WTC11 (cell line): Measurements from ENCODE around the gene ZNF808. TPM values are rescaled to one million over a fixed set of nuclear protein-coding genes. Genes with fewer than 3 reads are reported as not detected.

ENCODE experiments used
- ATAC-seq: fragments of 200-7000 bp; cut with Tn5 transposase; 2 replicates; pipeline ENCODE4 v1.10.0; 2021; ENCODE audit warnings: mild to moderate bottlenecking, moderate library complexity
- CTCF ChIA-PET: fragments of 300-600 bp; sonication (Branson Sonifier 250); formaldehyde crosslinking; loops from one replicate; lab custom pipeline; 2021; ENCODE audit warnings: antibody characterized with exemption; lab: Charles Lee
- POLR2A ChIA-PET: fragments of 350-600 bp; sonication (Branson Sonifier 250); formaldehyde crosslinking; loops from one replicate; lab custom pipeline; 2021; ENCODE audit warnings: antibody characterized with exemption; lab: Charles Lee
- DNase-seq: peaks from one replicate; pipeline ENCODE4 v3.0.0; 2021; ENCODE audit warnings: low spot score
- H3K27ac Mint-ChIP-seq: 2 replicates; pipeline ENCODE4 v1.8.0; 2021; ENCODE audit warnings: mixed read lengths
- H3K27me3 Mint-ChIP-seq: 2 replicates; pipeline ENCODE4 v1.8.0; 2021; ENCODE audit warnings: low read depth, mild to moderate bottlenecking, moderate library complexity, mixed read lengths
- H3K36me3 Mint-ChIP-seq: 2 replicates; pipeline ENCODE4 v1.8.0; 2021; ENCODE audit warnings: mixed read lengths
- H3K4me1 Mint-ChIP-seq: 2 replicates; pipeline ENCODE4 v1.8.0; 2022; ENCODE audit warnings: mixed read lengths
- H3K4me3 Mint-ChIP-seq: 2 replicates; pipeline ENCODE4 v1.8.0; 2021; ENCODE audit warnings: mild to moderate bottlenecking, moderate library complexity, mixed read lengths
- H3K9me3 Mint-ChIP-seq: 2 replicates; pipeline ENCODE4 v1.8.0; 2021; ENCODE audit warnings: mixed read lengths
- ARID4B ChIP-seq: sonication (generic); formaldehyde crosslinking; IDR thresholded peaks from 2 replicates; pipeline ENCODE4 v1.8.0; 2023; ENCODE audit warnings: missing genetic modification reagents, mild to moderate bottlenecking, borderline replicate concordance
- E2F4 ChIP-seq: sonication (generic); formaldehyde crosslinking; IDR thresholded peaks from 2 replicates; pipeline ENCODE4 v1.8.1; 2022; ENCODE audit warnings: low read depth, mild to moderate bottlenecking, moderate library complexity, missing genetic modification reagents, borderline replicate concordance
- FOXP1 ChIP-seq: sonication (generic); formaldehyde crosslinking; IDR thresholded peaks from 2 replicates; pipeline ENCODE4 v1.8.0; 2022; ENCODE audit warnings: missing genetic modification reagents, mild to moderate bottlenecking, moderate library complexity, borderline replicate concordance
- STAT6 ChIP-seq: sonication (generic); formaldehyde crosslinking; conservative IDR thresholded peaks from 2 replicates; pipeline ENCODE4 v1.8.1; 2023; ENCODE audit warnings: mild to moderate bottlenecking, low read depth, missing genetic modification reagents, moderate library complexity
- TEAD4 ChIP-seq: sonication (generic); formaldehyde crosslinking; IDR thresholded peaks from 2 replicates; pipeline ENCODE4 v1.8.0; 2022; ENCODE audit warnings: mild to moderate bottlenecking, missing genetic modification reagents
- ZSCAN18 ChIP-seq: fragments of 250-450 bp; sonication (Bioruptor Pico); IDR thresholded peaks from 2 replicates; pipeline ENCODE4 v2.1.2; 2022; ENCODE audit warnings: mild to moderate bottlenecking, moderate library complexity
- total RNA-seq: library from RNA; stranded (reverse); gene quantifications from 3 replicates; pipeline ENCODE4 v1.2.3, GENCODE V29; 2021

The ZNF808 gene
- total RNA-seq, 1 experiment from 2014 or later, result 59.2 TPM

- DNase-seq (no peak), ATAC-seq (no peak)
- ChIA-PET POLR2A (no interaction called here), CTCF (interaction anchor here (0.6 to 1.9 kb wide), 3 partner anchors 36 to 65 kb away, joined by 3 to 5 read pairs (median 5); partner anchors contain the start of gene ZNF808)
- TF ChIP-seq TEAD4 (CRISPR knock-in tag), result no peak
- no peak for TF ChIP-seq STAT6
- no peak for TF ChIP-seq E2F4
- Mint-ChIP-seq H3K36me3 (0 out of 2 replicates have a peak, but pooled peaks cover 7% of the 10 kb centered on the region), H3K4me3 (no peak overlapping the region), H3K27ac (no peak overlapping the region), H3K4me1 (peaks cover 41% of the 10 kb centered on the region), H3K27me3 (no peaks in the 10 kb centered on the region), H3K9me3 (no peaks in the 10 kb centered on the region)
Observed at GRCh38 chr19:52566121-52566520, 38.7 kb downstream of the ZNF808 start.

DNA sequence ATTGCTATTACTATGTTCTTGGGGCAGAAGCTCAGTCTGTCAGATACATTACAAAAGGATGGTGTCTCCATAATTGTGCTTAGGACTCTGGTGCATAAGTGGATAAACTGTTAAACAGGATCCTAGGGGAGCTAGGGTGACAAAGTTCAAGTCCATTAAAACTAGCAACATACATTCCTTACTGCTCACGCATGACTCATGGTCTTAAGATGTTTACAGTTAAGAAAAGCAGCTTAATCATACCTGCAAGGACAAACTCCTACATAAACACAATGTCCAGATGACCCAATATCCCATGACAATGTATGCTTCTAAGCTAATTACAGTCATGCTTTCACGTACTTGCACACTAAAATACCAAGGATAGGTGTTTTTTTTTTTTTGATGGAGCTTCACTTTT is 39.1 kb downstream of the ZNF808 start:
- CTCF ChIA-PET, result interaction anchor here (0.6 to 1.9 kb wide), 3 partner anchors 35 to 66 kb away, joined by 3 to 5 read pairs (median 5); partner anchors contain the start of gene ZNF808
- TF ChIP-seq ARID4B (CRISPR knock-in tag), result no peak
- POLR2A ChIA-PET, result no interaction called here
- Mint-ChIP-seq H3K27ac (peak overlapping the region; percentile 80), H3K4me1 (peaks cover 44% of the 10 kb centered on the region), H3K4me3 (no peak overlapping the region), H3K9me3 (no peaks in the 10 kb centered on the region), H3K36me3 (0 out of 2 replicates have a peak, but pooled peaks cover 7% of the 10 kb centered on the region), H3K27me3 (no peaks in the 10 kb centered on the region)
- DNase-seq, result no peak
- no peak for ATAC-seq

DNA sequence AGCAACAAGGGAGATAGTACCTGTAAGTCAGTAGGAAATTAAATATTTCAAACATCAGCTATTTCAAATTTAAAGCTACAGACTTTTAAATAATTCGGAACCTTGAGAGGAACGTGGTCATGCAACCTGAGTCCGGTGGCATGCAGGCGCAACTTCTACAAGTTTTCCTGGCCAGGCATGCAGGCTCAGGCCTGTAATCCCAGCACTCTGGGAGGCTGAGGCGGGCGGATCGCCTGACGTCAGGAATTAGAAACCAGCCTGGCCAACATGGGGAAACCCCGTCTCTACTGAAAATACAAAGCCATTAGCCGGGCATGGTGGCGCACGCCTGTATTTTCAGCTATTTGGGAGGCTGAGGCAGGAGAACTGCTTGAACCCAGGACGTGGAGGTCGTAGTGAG is 40.5 kb downstream of the ZNF808 start:
- ChIA-PET POLR2A (interaction anchor here (0.6 kb wide), 1 partner anchor 769 kb away, joined by 4 read pairs; no protein-coding TSS in a partner anchor), CTCF (no interaction called here)
- Mint-ChIP-seq H3K27ac (no peak overlapping the region), H3K4me1 (peaks cover 47% of the 10 kb centered on the region), H3K36me3 (peaks cover 16% of the 10 kb centered on the region), H3K9me3 (no peaks in the 10 kb centered on the region), H3K4me3 (no peak overlapping the region), H3K27me3 (no peaks in the 10 kb centered on the region)
- TF ChIP-seq FOXP1 (CRISPR knock-in tag) (no peak), ZSCAN18 (no peak), STAT6 (no peak)
- DNase-seq (no peak), ATAC-seq (no peak)
